ENCODE data around the gene SPATS2L. TPM values are rescaled to one million over a fixed set of nuclear protein-coding genes. Genes with fewer than 3 reads are reported as not detected.

SPATS2L gene
- polyA plus RNA-seq, 1 of the 3 experiments (the other 2 are of a cell fraction), result 86.8 TPM

- H3K4me1 ChIP-seq (ENCODE audit: control insufficient read depth in 1 of 2, insufficient read depth in 2 of 2, low read depth in 1 of 2, low read length in 1 of 2), result peaks cover 8 to 10% of the 10 kb centered on the region in 2 experiments
- TF ChIP-seq EZH2phosphoT487 (IDR thresholded peaks at IDR 0.05; ENCODE audit: borderline replicate concordance, low read depth) (no peak), PBX3 (IDR thresholded peaks at IDR 0.05) (no peak), NFIC (IDR thresholded peaks at IDR 0.05; ENCODE audit: borderline replicate concordance) (no peak), TCF12 (IDR thresholded peaks at IDR 0.05) (no peak), USF1 (IDR thresholded peaks at IDR 0.05; ENCODE audit: borderline replicate concordance, low read depth) (no peak), FOXJ3 (CRISPR knock-in tag; IDR thresholded peaks at IDR 0.05) (no peak), NRF1 (IDR thresholded peaks at IDR 0.05; ENCODE audit: low read depth, low read length) (no peak), RCOR1 (IDR thresholded peaks at IDR 0.05; ENCODE audit: low read length) (no peak), SIN3A (IDR thresholded peaks at IDR 0.05; ENCODE audit: borderline replicate concordance, low read depth, low read length) (no peak), TEAD4 (IDR thresholded peaks at IDR 0.05; ENCODE audit: borderline replicate concordance, insufficient read depth) (no peak), RAD21 (IDR thresholded peaks at IDR 0.05; ENCODE audit: low read length) (no peak), SMC3 (IDR thresholded peaks at IDR 0.05; ENCODE audit: low read depth, low read length) (no peak), RFX5 (IDR thresholded peaks at IDR 0.05; ENCODE audit: low read length) (no peak), FOSL2 (IDR thresholded peaks at IDR 0.05; ENCODE audit: borderline replicate concordance, low read depth) (no peak), TAF1 (IDR thresholded peaks at IDR 0.05; ENCODE audit: borderline replicate concordance, low read depth, low read length) (no peak), GATA2 (CRISPR knock-in tag; IDR thresholded peaks at IDR 0.05) (no peak), RXRA (IDR thresholded peaks at IDR 0.05; ENCODE audit: borderline replicate concordance, low read depth) (no peak)
- TF ChIP-seq, protein P1, sequence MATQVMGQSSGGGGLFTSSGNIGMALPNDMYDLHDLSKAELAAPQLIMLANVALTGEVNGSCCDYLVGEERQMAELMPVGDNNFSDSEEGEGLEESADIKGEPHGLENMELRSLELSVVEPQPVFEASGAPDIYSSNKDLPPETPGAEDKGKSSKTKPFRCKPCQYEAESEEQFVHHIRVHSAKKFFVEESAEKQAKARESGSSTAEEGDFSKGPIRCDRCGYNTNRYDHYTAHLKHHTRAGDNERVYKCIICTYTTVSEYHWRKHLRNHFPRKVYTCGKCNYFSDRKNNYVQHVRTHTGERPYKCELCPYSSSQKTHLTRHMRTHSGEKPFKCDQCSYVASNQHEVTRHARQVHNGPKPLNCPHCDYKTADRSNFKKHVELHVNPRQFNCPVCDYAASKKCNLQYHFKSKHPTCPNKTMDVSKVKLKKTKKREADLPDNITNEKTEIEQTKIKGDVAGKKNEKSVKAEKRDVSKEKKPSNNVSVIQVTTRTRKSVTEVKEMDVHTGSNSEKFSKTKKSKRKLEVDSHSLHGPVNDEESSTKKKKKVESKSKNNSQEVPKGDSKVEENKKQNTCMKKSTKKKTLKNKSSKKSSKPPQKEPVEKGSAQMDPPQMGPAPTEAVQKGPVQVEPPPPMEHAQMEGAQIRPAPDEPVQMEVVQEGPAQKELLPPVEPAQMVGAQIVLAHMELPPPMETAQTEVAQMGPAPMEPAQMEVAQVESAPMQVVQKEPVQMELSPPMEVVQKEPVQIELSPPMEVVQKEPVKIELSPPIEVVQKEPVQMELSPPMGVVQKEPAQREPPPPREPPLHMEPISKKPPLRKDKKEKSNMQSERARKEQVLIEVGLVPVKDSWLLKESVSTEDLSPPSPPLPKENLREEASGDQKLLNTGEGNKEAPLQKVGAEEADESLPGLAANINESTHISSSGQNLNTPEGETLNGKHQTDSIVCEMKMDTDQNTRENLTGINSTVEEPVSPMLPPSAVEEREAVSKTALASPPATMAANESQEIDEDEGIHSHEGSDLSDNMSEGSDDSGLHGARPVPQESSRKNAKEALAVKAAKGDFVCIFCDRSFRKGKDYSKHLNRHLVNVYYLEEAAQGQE (IDR thresholded peaks at IDR 0.05; ENCODE audit: low read depth, low read length), result no peak
- TF ChIP-seq, protein P2, sequence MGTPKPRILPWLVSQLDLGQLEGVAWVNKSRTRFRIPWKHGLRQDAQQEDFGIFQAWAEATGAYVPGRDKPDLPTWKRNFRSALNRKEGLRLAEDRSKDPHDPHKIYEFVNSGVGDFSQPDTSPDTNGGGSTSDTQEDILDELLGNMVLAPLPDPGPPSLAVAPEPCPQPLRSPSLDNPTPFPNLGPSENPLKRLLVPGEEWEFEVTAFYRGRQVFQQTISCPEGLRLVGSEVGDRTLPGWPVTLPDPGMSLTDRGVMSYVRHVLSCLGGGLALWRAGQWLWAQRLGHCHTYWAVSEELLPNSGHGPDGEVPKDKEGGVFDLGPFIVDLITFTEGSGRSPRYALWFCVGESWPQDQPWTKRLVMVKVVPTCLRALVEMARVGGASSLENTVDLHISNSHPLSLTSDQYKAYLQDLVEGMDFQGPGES (IDR thresholded peaks at IDR 0.05; ENCODE audit: low read depth, low read length), result no peak
- no peak overlapping the region for H3K4me3 ChIP-seq (ENCODE audit: low read depth in 2 of 2, low read length in 1 of 2)
- no peak overlapping the region for H3K27ac ChIP-seq (ENCODE audit: low read depth in 2 of 2, low read length in 1 of 2)
- no peak overlapping the region for H2AFZ ChIP-seq (ENCODE audit: low read depth)
- DNase-seq, result no peak
- no peaks in the 10 kb centered on the region for H4K20me1 ChIP-seq (ENCODE audit: insufficient read depth)
- H3K9me3 ChIP-seq, result no peaks in the 10 kb centered on the region
- H3K27me3 ChIP-seq (ENCODE audit: insufficient read depth), result no peaks in the 10 kb centered on the region
- no peak overlapping the region for H3K9ac ChIP-seq
- H3F3A ChIP-seq (replicated peaks; ENCODE audit: insufficient read depth), result peaks cover 5% of the 10 kb centered on the region
- H3K4me2 ChIP-seq, result no peak overlapping the region
- H3K36me3 ChIP-seq (replicated peaks in 1 of 2; ENCODE audit: control insufficient read depth in 1 of 2, insufficient read depth in 2 of 2, low read length in 1 of 2), result peaks cover 28 to 88% of the 10 kb centered on the region in 2 experiments
- POLR2A ChIA-PET, result no interaction called here
- WGBS (ENCODE audit: low lambda C conversion rate), result 94% methylated on average over 1 of the region's 1 CpG
- no peaks in the 10 kb centered on the region for H3K9me2 ChIP-seq
- CTCF ChIA-PET, result no interaction called here
- H3K79me2 ChIP-seq (ENCODE audit: insufficient read depth), result no peaks in the 10 kb centered on the region
Measured at GRCh38 chr2:200438846-200439245, 132.4 kb downstream of the SPATS2L start.
